ENCODE measurements around the gene KLF12.

The KLF12 gene

GRCh38 chr13:74136084-74136658 is 2.0 kb upstream of the KLF12 start:
- intact Hi-C loops (cut with DNase I): no loop called here

GRCh38 chr13:74135326-74136083 is 1.3 kb upstream of the KLF12 start:
- intact Hi-C loops (cut with DNase I): no loop called here
- DNase-seq: peak in 38 of 42 donors; percentile 11 to 65 (median 35)

More at GRCh38 chr13:74136084-74136658, 2.0 kb upstream of the KLF12 start:
- DNase-seq: peak in 36 of 42 donors; percentile 10 to 70 (median 37)

DNA sequence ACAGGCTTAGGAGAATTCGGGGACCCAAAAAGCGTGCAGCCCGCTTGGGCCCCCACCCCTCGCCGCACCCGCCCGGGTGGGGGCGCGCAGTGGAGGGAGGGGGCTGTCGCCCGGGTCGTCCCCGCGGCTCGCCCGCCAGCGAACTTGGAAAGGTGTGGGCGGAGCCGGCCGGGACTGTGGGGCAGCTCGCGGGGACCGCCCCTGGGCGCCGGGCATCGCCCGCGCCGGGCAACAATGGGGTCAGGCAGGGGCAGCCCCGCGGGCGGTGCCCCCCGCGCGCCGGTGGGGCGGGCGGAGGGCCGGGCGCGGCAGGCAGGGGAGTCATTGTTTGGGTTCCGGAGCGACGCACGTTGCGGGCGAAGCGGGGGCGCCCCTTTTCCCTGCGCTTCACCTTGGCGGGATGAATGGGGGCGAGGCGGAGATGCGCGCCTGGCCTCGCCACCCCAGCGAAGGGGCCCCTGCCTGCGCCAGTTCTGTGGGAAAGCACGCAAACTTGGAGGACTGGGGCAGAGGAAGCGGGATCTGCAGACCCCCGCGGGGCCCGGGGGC is 647 bp upstream of the KLF12 start:
- peak in 19 of 42 donors; percentile 1 to 53 (median 19) for DNase-seq

DNA sequence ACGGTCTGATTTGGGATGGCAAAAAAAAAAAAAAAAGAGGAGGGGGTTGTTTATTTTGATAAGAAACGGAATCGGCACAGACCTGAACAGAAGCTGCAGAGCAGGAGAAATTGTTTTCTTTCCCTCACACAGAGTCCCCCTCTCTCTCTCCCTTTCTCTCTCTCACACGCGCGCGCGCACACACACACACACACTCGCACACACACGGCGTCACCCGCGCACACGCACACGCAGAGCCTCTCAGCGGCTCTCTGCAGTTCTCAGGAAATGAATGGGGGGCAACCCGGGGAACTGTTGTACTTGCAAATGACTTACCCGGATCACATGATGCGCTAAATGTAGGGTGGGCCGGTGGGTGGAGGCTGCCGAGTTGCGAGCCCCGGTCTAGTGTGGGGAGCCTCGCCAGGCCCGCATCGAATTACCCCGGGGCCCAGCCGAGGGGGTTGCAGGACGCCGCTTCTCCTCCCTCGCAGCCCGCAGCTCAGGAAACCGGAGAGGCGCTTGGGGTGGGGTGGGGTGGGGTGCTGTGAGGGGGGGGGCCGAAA is 475 bp downstream of the KLF12 start:
- peak; percentile 48 to 88 (median 74) for DNase-seq
- intact Hi-C loops (cut with DNase I): loop anchor here (5.0 kb wide), 1 partner anchor 444 kb away; no protein-coding TSS in a partner anchor

More for the DNA sequence above, 647 bp upstream of the KLF12 start:
- intact Hi-C loops (cut with DNase I): loop anchor here (5.0 kb wide), 1 partner anchor 442 kb away; no protein-coding TSS in a partner anchor

GRCh38 chr13:74132776-74133656 is 1.2 kb downstream of the KLF12 start:
- peak in 35 of 42 donors; percentile 9 to 63 (median 30) for DNase-seq
- intact Hi-C loops (cut with DNase I): loop anchor here (5.0 kb wide), 1 partner anchor 444 kb away; no protein-coding TSS in a partner anchor

DNA sequence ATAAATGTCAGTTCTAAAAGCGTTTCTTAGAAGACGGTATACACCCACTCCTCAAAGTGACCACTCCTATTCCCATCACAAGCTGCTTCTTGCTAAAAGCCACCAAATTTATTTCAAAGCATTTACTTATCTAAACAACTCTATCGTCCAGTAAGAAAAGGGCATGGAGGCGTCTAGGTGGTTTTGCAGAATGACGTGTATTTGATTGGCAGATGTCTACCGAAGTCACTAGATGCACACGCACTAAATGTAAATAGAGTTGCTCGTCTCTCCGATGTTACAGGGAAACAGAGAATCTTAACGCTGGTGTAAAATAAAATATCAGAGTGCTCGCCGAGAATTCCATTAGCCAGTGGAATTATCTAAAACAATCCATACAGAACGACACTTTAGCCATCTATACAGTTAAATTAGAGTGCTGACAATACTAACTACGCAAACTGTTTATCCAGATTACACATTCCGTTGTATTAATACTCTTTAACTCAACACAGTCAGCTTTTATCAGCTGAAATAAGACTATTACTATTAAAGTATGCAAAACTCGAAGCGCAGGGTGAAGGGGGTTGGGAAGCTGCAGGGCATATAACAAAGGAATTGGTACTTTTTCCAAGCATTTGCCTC is 1.9 kb downstream of the KLF12 start:
- intact Hi-C loops (cut with DNase I): loop anchor here (5.0 kb wide), 1 partner anchor 445 kb away; no protein-coding TSS in a partner anchor
- DNase-seq: peak in 1 of 42 donors; percentile 6

DNA sequence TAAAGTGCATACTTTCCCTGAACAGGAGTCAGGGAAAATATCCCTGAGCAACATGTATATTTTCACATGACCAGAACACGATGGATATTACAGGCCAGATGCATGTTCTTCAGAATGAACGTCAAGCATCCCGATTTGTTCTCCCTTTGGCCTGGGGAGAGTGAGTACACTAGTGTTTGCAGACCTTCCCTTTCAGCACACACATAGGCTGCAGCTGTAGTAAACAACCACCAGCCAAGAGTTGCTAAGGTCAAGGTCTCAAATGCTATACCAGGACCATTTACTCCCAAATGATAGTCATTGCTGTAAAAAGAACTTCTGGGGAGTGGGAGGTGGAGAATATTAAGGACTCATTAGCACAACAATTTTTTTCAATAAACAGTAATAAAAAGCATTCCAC is 3.0 kb downstream of the KLF12 start:
- DNase-seq: no peak
- intact Hi-C loops (cut with DNase I): loop anchor here (5.0 kb wide), 1 partner anchor 446 kb away; no protein-coding TSS in a partner anchor

DNA sequence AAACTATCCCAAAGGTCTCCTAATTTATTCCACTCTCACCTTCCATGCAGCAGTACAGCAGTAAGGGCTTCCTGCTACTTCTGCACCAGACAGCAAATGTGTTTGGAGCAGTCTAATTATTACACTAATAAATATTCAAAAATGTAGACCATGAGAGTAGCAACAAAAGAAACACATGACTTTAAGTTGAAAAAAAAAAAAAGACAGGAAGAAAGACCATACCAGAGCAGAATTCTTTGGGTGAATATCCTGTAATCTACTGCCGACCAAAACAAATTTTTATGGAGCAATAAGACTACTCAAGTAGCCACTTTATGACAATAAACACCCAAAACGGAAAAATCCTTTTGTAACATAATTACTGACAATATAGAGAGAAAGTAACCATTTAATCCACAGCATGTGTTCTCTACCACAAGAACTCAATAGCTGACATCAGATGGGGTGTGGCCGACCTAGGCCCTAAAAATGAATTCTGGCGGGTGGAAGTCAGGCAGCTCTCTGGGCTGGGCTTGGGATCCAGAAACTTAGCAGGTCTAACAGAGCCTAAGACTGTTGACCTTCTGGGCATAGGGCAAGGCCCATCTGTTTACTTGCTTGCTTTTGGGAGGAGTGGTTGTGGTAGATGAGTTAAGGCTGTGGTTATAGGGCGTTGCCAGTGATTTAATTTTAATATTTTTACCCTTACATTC is 4.6 kb downstream of the KLF12 start:
- intact Hi-C loops (cut with DNase I): loop anchor here (5.0 kb wide), 1 partner anchor 448 kb away; no protein-coding TSS in a partner anchor
- DNase-seq: no peak

DNA sequence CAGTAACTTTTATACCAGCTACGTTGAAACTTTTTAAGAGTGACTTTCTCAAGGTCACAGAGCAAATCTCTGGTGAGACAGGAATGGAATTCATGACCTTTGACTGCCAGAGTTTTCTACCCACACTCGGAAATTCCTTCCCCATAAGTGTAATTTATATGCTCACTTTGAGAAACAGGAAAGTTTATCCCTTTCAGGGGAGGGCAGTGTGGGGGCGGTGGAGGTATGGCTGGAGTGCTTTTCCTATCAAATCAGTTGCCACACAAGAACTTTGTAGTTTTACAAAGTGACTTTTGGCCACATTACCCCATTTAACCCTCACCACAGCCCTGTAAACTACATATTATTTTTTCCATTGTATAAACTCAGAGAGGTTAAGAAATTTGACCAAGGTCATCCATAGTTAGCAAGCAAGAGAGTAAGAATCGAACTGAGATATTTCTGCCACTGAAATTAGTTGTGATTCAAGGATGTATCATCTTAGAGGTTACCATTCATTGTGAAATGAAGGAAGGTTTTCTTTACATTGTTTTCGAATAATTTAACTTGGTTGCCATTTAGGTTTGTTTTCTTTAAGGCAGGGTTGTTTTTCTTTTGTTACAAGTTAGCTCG is 5.9 kb downstream of the KLF12 start:
- DNase-seq: no peak
- intact Hi-C loops (cut with DNase I): no loop called here

DNA sequence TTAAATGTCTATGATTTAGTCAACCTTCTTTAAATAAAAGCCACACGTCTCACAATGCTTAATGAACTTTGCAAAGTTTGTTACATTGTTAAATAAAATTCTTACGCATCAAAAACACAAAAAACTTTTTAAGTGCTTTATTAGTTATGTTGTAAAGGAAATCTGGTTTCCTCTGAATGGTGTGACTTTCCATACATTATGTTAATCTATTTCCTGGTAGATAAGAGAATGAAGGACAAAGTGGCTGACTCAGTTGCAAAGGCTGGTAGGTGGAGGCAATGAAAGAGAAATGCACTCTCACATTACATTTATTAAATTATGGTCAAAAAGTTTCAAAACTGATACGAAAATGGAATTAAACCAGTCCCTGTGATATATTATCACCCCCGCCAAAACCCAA is 15.9 kb downstream of the KLF12 start:
- intact Hi-C loops (cut with DNase I): no loop called here

DNA sequence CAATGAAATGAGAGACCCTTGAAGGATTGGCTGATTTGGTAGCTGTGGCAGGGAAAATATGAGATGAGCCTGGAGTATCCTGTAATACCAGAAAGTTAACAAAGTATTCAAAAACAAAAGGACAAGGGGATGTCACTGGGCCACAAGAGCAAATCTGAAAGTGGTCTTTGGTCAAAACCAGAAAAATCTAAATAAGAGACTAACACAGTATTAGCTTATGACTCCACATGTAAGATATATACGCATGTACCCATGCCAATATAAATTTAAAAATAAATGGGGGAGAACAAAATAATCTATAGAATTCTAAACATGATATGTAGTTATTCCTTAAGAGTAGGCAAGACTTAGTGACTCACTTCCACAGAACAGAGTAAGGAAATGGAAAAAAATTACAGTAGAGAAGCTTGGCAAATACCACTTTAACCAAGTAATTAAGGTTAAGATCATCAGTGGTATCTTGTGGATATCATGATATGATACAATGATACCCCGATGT is 16.9 kb downstream of the KLF12 start:
- intact Hi-C loops (cut with DNase I): no loop called here

More for the DNA sequence above, 15.9 kb downstream of the KLF12 start:
- DNase-seq: no peak

GRCh38 chr13:74115133-74115532 is 19.1 kb downstream of the KLF12 start:
- DNase-seq: no peak
- intact Hi-C loops (cut with DNase I): no loop called here

More for the DNA sequence above, 16.9 kb downstream of the KLF12 start:
- DNase-seq: no peak

DNA sequence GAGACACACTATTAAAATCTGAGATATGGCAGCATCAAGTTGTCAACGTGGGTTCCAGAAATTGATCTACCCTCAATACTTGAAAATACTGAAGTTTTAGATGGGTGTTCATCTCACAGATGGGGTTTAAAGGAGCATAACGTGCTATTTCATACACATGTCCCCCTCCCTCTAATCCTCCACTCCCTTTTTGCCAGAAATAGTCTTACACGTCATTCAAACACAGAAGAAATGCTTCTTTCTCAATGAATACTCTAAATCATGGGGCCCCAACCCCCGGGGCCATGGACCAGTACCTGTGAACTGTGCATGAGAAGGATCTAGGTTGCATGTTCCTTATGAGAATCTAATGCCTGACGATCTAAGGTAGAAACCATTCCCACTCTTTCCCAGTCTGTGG is 19.6 kb downstream of the KLF12 start:
- no peak for DNase-seq
- intact Hi-C loops (cut with DNase I): no loop called here

- intact Hi-C loops (cut with DNase I): no loop called here
- no peak for DNase-seq
Measured at GRCh38 chr13:74114202-74114601, 20.0 kb downstream of the KLF12 start.

DNA sequence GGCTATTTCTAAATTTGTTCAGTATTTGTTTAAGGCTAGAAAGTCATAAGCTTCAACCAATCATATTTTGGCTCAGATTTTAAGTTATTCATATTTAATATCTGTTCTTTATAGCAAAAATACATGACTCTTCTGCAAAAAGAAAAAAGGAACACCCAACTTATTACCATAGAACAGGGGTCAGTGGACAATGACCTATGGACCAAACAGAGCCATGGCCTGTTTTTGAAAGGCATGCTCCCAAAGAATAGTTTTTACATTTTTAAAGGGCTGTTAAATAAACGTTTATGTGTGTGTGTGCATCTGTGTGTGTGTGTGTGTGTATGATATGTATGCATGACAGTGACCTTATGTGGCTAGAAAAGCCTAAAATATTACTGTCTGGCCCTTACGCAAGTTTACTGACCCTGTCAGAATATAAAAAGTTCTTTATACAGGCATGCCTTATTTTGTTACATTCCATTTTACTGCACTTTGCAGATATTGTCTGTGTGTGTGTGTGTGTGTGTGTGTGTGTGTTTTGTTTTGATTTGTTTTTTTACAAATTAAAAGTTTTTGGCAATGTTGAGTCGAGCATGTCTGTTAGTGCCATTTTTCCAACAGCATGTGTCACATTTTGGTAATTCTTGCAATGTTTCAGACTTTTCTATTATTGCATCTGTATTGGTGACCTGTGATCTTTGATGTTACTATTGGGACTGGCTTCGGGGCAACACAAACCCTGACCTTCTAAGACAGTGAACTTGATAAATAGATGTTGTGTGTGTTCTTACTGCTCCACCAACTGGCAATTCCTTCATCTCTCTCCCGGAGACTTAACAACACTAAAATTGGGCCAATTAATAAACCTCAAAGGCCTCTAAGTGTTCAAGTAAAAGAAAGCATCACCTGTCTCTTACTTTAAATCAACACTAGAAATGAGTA is 22.0 kb downstream of the KLF12 start:
- intact Hi-C loops (cut with DNase I): no loop called here
- DNase-seq: no peak

GRCh38 chr13:74111399-74111798 is 22.8 kb downstream of the KLF12 start:
- DNase-seq: no peak
- intact Hi-C loops (cut with DNase I): no loop called here

Data from head of caudate nucleus (tissue), 42 donors.